ES-I3 (cell line): Measurements from ENCODE around the gene CXCL3.

ENCODE experiments used
- H3K36me3 ChIP-seq: 2 replicates; pipeline ENCODE4 v1.6.1; 2013; ENCODE audit warnings: mild to moderate bottlenecking, low read length, control low read depth, moderate library complexity; ENCODE audit not compliant: insufficient read depth
- H3K4me1 ChIP-seq: 2 replicates; pipeline ENCODE4 v1.6.1; 2013; ENCODE audit warnings: mild to moderate bottlenecking, control low read depth, low read length; ENCODE audit not compliant: insufficient read depth
- H3K9ac ChIP-seq: 2 replicates; pipeline ENCODE4 v1.6.1; 2013; ENCODE audit warnings: low read depth, mild to moderate bottlenecking, low read length, moderate library complexity
- H3K9me3 ChIP-seq: 2 replicates; pipeline ENCODE4 v1.6.1; 2013; ENCODE audit warnings: mild to moderate bottlenecking, low read length, moderate library complexity; ENCODE audit not compliant: control insufficient read depth, insufficient read depth

Gene CXCL3

GRCh38 chr4:74062953-74063352 lies 24.5 kb upstream of the CXCL3 start:
- H3K36me3 ChIP-seq = no peaks in the 10 kb centered on the region; the same call in 1 of the 2 replicates
- H3K4me1 ChIP-seq = peaks cover 5% of the 10 kb centered on the region; the same call in 1 of the 2 replicates
- H3K9ac ChIP-seq = no peak overlapping the region
- H3K9me3 ChIP-seq = peaks cover 9% of the 10 kb centered on the region

DNA sequence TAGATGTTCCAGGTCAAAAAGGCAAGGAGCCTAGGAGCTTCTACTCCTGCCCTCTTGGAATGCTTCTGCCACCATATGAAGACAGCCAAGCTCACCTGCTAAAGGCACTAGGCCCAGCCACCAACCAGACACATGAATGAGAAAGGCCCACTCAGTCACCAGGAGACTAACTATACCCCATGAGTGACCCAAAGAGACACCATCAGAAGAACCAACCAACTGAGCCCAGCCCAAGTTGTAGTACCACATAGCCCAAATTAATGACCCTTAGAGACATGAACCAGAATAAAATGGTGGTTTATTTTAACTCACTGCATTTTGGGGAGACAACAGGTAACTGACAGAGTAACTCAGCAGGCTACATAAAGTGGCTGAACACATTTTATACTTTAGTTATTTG lies 22.9 kb upstream of the CXCL3 start:
- Histone ChIP-seq H3K36me3 (no peaks in the 10 kb centered on the region), H3K4me1 (peaks cover 15% of the 10 kb centered on the region), H3K9ac (no peak overlapping the region), H3K9me3 (peaks cover 4% of the 10 kb centered on the region; the same call in 1 of the 2 replicates)

GRCh38 chr4:74059161-74059829 lies 20.8 kb upstream of the CXCL3 start:
- Histone ChIP-seq H3K4me1 (peaks cover 12% of the 10 kb centered on the region; the same call in 1 of the 2 replicates), H3K36me3 (no peaks in the 10 kb centered on the region), H3K9me3 (peaks cover 4% of the 10 kb centered on the region; the same call in 1 of the 2 replicates), H3K9ac (no peak overlapping the region)

GRCh38 chr4:74058048-74058651 lies 19.7 kb upstream of the CXCL3 start:
- Histone ChIP-seq H3K4me1 (peaks cover 15% of the 10 kb centered on the region; the same call in 1 of the 2 replicates), H3K9ac (no peak overlapping the region), H3K9me3 (peaks cover 4% of the 10 kb centered on the region; the same call in 1 of the 2 replicates), H3K36me3 (no peaks in the 10 kb centered on the region)

DNA sequence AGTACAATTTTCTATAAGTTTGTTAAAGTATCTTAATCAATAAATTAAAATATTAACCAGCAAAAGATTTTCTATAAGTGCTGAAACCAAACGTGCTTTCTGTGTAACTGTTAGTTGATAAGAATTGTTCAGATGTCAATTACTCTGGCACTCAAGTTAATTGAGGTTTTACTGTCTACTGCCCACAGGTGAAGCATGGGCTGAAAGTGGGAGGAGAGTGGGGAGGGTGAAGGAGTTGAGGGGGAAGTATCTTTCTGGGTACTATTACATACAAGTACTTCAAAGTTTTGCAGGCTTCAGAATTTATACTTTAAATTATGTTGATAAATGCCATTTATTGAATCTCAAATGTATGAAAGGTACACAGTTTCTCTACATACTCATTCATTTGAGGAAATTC lies 19.1 kb upstream of the CXCL3 start:
- Histone ChIP-seq H3K9me3 (peaks cover 4% of the 10 kb centered on the region; the same call in 1 of the 2 replicates), H3K9ac (no peak overlapping the region), H3K36me3 (no peaks in the 10 kb centered on the region), H3K4me1 (peaks cover 15% of the 10 kb centered on the region; the same call in 1 of the 2 replicates)

DNA sequence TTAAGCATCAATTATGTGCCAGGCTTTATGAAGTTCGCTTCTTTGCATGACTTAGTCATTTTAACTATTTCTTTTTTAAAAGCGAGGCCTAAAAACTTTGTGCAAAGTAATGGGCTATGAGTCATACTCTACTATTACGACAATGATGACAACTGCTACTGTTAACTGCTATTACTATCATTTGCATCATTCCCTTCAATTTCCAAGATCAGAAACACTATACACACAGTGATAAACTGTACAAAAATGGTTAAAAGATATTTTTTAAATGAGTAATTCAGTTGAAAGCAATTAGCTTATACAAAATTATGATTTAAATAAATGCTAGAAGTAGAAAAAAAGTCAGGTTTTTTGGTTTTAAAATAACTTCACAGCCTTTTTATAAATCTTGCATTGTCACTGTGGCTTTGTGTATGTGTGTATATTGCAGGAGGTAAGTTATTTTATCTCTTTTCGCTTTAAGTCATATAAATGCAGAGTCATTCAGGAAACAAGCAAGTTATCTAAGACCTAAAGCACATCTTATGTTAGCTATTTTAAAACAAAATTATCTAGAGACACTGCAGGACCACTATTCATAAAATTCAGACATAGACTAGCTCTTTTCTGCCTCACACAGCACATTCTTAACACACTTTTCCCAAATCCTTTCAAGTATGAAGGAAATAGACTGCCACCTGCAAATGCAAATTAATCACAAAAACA lies 18.5 kb upstream of the CXCL3 start:
- H3K9me3 ChIP-seq = peaks cover 4% of the 10 kb centered on the region; the same call in 1 of the 2 replicates
- H3K4me1 ChIP-seq = peaks cover 15% of the 10 kb centered on the region; the same call in 1 of the 2 replicates
- H3K36me3 ChIP-seq = no peaks in the 10 kb centered on the region
- H3K9ac ChIP-seq = no peak overlapping the region; the same call in 1 of the 2 replicates

DNA sequence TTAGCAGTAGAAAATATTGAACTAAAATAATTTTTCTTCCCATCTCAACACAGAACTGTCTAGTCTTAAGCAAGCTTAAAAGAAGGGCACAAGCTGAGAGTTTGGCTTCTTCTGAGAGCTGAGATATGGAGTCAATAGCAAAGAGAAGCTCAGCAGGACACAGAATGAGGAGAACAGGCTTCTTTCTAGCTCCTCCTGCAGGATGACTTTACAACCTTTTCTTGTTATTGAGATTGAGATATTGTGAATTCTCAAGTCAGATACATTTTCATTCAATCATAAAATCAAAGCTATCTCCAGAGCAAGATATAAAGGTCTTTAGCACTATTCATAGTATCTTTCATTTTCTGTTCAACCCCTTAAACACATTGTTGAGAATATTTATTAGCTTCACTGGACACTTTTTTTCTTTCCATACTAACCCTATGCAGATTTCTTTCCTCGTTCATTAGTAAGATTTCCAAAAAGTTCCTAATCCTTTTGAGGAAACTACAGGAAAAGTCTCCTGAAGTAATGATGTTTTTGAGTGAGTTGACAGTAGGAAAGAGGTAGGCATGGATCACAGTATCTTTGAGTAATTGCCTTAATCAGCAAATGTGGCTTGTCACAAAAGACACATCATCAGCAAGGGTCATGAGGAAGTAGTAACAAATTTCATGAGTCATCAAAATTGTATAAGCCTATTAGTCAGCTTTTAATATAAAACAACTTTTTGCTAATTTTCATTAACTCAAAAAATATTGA lies 17.8 kb upstream of the CXCL3 start:
- Histone ChIP-seq H3K36me3 (no peaks in the 10 kb centered on the region), H3K9ac (no peak overlapping the region), H3K4me1 (peaks cover 15% of the 10 kb centered on the region; the same call in 1 of the 2 replicates), H3K9me3 (peaks cover under 1% of the 10 kb centered on the region; the same call in 1 of the 2 replicates)

GRCh38 chr4:74055498-74055897 lies 17.0 kb upstream of the CXCL3 start:
- Histone ChIP-seq H3K9ac (no peak overlapping the region), H3K4me1 (peaks cover 15% of the 10 kb centered on the region; the same call in 1 of the 2 replicates), H3K9me3 (no peaks in the 10 kb centered on the region), H3K36me3 (no peaks in the 10 kb centered on the region)

DNA sequence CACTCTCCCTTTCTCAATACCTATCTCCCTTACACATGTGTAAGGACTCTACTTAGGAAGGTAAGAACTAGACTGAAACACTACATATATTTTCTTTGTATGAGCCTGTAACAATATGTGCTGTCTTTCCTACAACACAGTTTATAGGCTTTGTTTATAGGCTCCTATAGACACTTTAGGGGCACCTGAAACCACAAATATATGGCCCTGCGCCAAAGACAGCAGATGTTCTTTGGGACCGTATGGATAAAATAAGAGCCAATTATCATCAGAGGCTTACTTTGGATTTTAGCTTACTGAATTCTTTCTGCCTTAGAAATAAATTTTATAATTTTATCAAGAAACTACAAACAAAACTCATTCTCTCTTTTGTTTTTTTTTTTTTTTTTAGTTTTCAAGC lies 16.6 kb upstream of the CXCL3 start:
- Histone ChIP-seq H3K36me3 (no peaks in the 10 kb centered on the region), H3K9me3 (no peaks in the 10 kb centered on the region), H3K4me1 (peaks cover 15% of the 10 kb centered on the region; the same call in 1 of the 2 replicates), H3K9ac (no peak overlapping the region)

- Histone ChIP-seq H3K36me3 (no peaks in the 10 kb centered on the region), H3K9ac (no peak overlapping the region), H3K4me1 (peaks cover 15% of the 10 kb centered on the region; the same call in 1 of the 2 replicates)
Observed at GRCh38 chr4:74054483-74055047, 16.1 kb upstream of the CXCL3 start.

DNA sequence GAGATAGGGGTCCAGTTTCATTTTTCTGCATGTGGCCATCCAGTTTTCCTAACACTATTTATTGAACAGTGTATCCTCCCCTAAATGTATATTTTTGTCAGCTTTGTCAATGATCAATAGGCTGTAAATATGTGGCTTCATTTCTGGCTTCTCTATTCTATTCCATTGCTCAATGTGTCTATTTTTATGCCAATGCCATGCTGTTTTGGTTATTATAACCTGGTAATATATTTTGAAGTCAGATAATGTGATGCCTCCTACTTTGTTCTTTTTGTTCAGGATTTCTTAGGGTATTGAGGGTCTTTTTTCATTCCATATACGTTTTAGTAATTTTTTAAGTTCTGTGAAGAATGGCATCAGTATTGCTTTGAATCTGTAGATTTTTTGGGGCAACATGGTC lies 8.7 kb upstream of the CXCL3 start:
- no peak overlapping the region for H3K9ac ChIP-seq
- H3K9me3 ChIP-seq = no peaks in the 10 kb centered on the region
- no peaks in the 10 kb centered on the region for H3K4me1 ChIP-seq
- H3K36me3 ChIP-seq = no peaks in the 10 kb centered on the region

More at GRCh38 chr4:74054483-74055047, 16.1 kb upstream of the CXCL3 start:
- H3K9me3 ChIP-seq = no peaks in the 10 kb centered on the region

DNA sequence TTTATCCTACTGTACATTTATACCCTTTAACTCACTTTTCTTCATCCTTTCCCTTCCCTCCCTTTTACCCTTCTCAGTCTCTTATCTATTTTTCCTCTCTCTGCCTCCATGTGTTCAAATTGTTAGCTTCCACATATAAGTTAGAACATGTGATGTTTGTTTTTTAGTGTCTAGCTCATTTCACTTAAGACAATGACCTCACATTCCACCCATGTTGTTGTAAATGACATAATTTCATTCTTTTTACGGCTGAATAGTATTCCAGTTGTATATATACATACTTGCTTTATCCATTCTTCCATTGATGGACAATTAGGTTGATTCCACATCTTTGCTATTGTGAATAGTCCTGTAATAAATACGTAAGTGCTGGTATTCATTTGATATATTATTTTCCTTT lies 7.3 kb upstream of the CXCL3 start:
- Histone ChIP-seq H3K36me3 (no peaks in the 10 kb centered on the region), H3K4me1 (no peaks in the 10 kb centered on the region), H3K9me3 (no peaks in the 10 kb centered on the region), H3K9ac (no peak overlapping the region)

DNA sequence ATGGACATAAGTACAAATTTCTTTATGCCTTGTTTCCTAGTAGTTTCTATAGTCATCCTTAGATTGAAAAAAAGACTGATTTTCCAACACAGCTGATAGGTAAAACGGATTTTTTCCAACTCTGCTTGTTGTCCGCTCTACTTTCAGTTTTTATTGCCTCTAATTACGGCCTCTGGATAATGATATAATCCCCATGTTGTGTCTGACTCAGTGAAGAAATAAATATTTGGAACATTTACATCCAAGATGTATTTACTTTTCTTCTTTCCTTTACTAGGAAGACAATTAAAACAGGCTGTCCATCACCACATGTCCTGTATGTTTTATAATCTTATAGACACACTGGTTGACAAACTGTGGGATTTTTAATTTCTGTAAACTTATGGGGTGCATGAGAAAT lies 6.8 kb upstream of the CXCL3 start:
- no peaks in the 10 kb centered on the region for H3K4me1 ChIP-seq
- no peaks in the 10 kb centered on the region for H3K36me3 ChIP-seq
- no peak overlapping the region for H3K9ac ChIP-seq
- H3K9me3 ChIP-seq = no peaks in the 10 kb centered on the region

GRCh38 chr4:74044677-74045076 lies 6.2 kb upstream of the CXCL3 start:
- no peaks in the 10 kb centered on the region for H3K36me3 ChIP-seq
- no peaks in the 10 kb centered on the region for H3K9me3 ChIP-seq
- H3K9ac ChIP-seq = no peak overlapping the region
- no peaks in the 10 kb centered on the region for H3K4me1 ChIP-seq
